ENCODE data around the gene TERT. TPM values are rescaled to one million over a fixed set of nuclear protein-coding genes. Genes with fewer than 3 reads are reported as not detected.

The TERT gene
- total and polyA plus RNA-seq, 2 experiments from 2014 or later = 0.08 TPM; not detected in 1

GRCh38 chr5:1324301-1324700 is 29.4 kb upstream of the TERT start:
- Histone ChIP-seq H3K36me3 (replicated peaks; ENCODE audit: insufficient read depth, low read depth) (no peaks in the 10 kb centered on the region), H3K79me2 (no peaks in the 10 kb centered on the region), H3K27me3 (no peaks in the 10 kb centered on the region), H4K20me1 (ENCODE audit: insufficient read depth, poor library complexity, severe bottlenecking) (no peaks in the 10 kb centered on the region), H3K27ac (no peak overlapping the region), H3K4me2 (no peak overlapping the region), H2AFZ (no peak overlapping the region), H3K9me3 (ENCODE audit: low read depth) (no peaks in the 10 kb centered on the region), H3K4me1 (ENCODE audit: insufficient read depth) (peaks cover 6% of the 10 kb centered on the region), H3K4me3 (no peak overlapping the region), H3K9me2 (replicated peaks; ENCODE audit: insufficient read depth) (no peaks in the 10 kb centered on the region)
- TF ChIP-seq EZH2 (IDR thresholded peaks at IDR 0.05; ENCODE audit: borderline replicate concordance) = no peak
- TF ChIP-seq EZH2phosphoT487 (IDR thresholded peaks at IDR 0.05; ENCODE audit: low read depth, severe bottlenecking, unreplicated experiment) = no peak
- no peak for TF ChIP-seq CTCF (IDR thresholded peaks at IDR 0.05; ENCODE audit: poor library complexity)
- WGBS (ENCODE audit: low lambda C conversion rate, missing lambda C conversion rate) = 97% methylated on average over 15 of the region's 15 CpGs
- DNase-seq (ENCODE audit: low spot score) = no peak

- Histone ChIP-seq H3K4me1 (ENCODE audit: insufficient read depth) (peaks cover 6% of the 10 kb centered on the region), H4K20me1 (ENCODE audit: insufficient read depth, poor library complexity, severe bottlenecking) (no peaks in the 10 kb centered on the region), H3K79me2 (no peaks in the 10 kb centered on the region), H3K36me3 (replicated peaks; ENCODE audit: insufficient read depth, low read depth) (no peaks in the 10 kb centered on the region), H2AFZ (no peak overlapping the region), H3K9me2 (replicated peaks; ENCODE audit: insufficient read depth) (no peaks in the 10 kb centered on the region), H3K4me3 (no peak overlapping the region), H3K9me3 (ENCODE audit: low read depth) (no peaks in the 10 kb centered on the region), H3K27me3 (no peaks in the 10 kb centered on the region), H3K27ac (no peak overlapping the region), H3K4me2 (no peak overlapping the region)
- WGBS (ENCODE audit: low lambda C conversion rate, missing lambda C conversion rate) = 97% methylated on average over 13 of the region's 13 CpGs
- DNase-seq (ENCODE audit: low spot score) = no peak
- no peak for TF ChIP-seq CTCF (IDR thresholded peaks at IDR 0.05; ENCODE audit: poor library complexity)
- no peak for TF ChIP-seq EZH2phosphoT487 (IDR thresholded peaks at IDR 0.05; ENCODE audit: low read depth, severe bottlenecking, unreplicated experiment)
- TF ChIP-seq EZH2 (IDR thresholded peaks at IDR 0.05; ENCODE audit: borderline replicate concordance) = no peak
Measured at GRCh38 chr5:1323803-1324173, 28.9 kb upstream of the TERT start.

GRCh38 chr5:1322955-1323802 is 28.3 kb upstream of the TERT start:
- TF ChIP-seq EZH2phosphoT487 (IDR thresholded peaks at IDR 0.05; ENCODE audit: low read depth, severe bottlenecking, unreplicated experiment) = no peak
- Histone ChIP-seq H3K79me2 (no peaks in the 10 kb centered on the region), H3K4me3 (no peak overlapping the region), H2AFZ (no peak overlapping the region), H3K36me3 (replicated peaks; ENCODE audit: insufficient read depth, low read depth) (no peaks in the 10 kb centered on the region), H3K4me2 (no peak overlapping the region), H4K20me1 (ENCODE audit: insufficient read depth, poor library complexity, severe bottlenecking) (no peaks in the 10 kb centered on the region), H3K27ac (no peak overlapping the region), H3K4me1 (ENCODE audit: insufficient read depth) (peaks cover 6% of the 10 kb centered on the region), H3K9me2 (replicated peaks; ENCODE audit: insufficient read depth) (no peaks in the 10 kb centered on the region), H3K27me3 (no peaks in the 10 kb centered on the region), H3K9me3 (ENCODE audit: low read depth) (no peaks in the 10 kb centered on the region)
- WGBS (ENCODE audit: low lambda C conversion rate, missing lambda C conversion rate) = 94% methylated on average over 21 of the region's 24 CpGs
- no peak for DNase-seq (ENCODE audit: low spot score)

- no peaks in the 10 kb centered on the region for H4K20me1 ChIP-seq (ENCODE audit: insufficient read depth, poor library complexity, severe bottlenecking)
- WGBS (ENCODE audit: low lambda C conversion rate, missing lambda C conversion rate) = 95% methylated on average over 22 of the region's 22 CpGs
- peaks cover 2% of the 10 kb centered on the region for H3K4me1 ChIP-seq (ENCODE audit: insufficient read depth)
- no peak overlapping the region for H3K4me2 ChIP-seq
- no peaks in the 10 kb centered on the region for H3K27me3 ChIP-seq
- no peaks in the 10 kb centered on the region for H3K9me3 ChIP-seq (ENCODE audit: low read depth)
- H3K9me2 ChIP-seq (replicated peaks; ENCODE audit: insufficient read depth) = no peaks in the 10 kb centered on the region
- no peaks in the 10 kb centered on the region for H3K79me2 ChIP-seq
- H3K27ac ChIP-seq = no peak overlapping the region
- TF ChIP-seq EZH2 (IDR thresholded peaks at IDR 0.05; ENCODE audit: borderline replicate concordance) = no peak
- no peak for TF ChIP-seq CTCF (IDR thresholded peaks at IDR 0.05; ENCODE audit: poor library complexity)
- TF ChIP-seq EZH2phosphoT487 (IDR thresholded peaks at IDR 0.05; ENCODE audit: low read depth, severe bottlenecking, unreplicated experiment) = no peak
- no peak overlapping the region for H3K4me3 ChIP-seq
- no peak for DNase-seq (ENCODE audit: low spot score)
- no peak overlapping the region for H2AFZ ChIP-seq
- H3K36me3 ChIP-seq (replicated peaks; ENCODE audit: insufficient read depth, low read depth) = no peaks in the 10 kb centered on the region
Measured at GRCh38 chr5:1322036-1322900, 27.4 kb upstream of the TERT start.

Measured in hepatocyte (in vitro differentiated cells).